Measurements from ENCODE around the gene WDR43.
"Not testable (repeated sequence)": the region's sequence is repeated elsewhere in the genome, so short reads cannot be mapped to it uniquely, and the experiment has no call there.

Gene WDR43

GRCh38 chr2:28956890-28957289 is 62.4 kb downstream of the WDR43 start:
- H3K4me3 ChIP-seq (ENCODE audit: low read depth, low read length), result no peak overlapping the region

GRCh38 chr2:28958689-28959088 is 64.2 kb downstream of the WDR43 start:
- H3K4me3 ChIP-seq (ENCODE audit: low read depth, low read length), result no peak overlapping the region

- no peak overlapping the region for H3K4me3 ChIP-seq (ENCODE audit: low read depth, low read length)
Measured at GRCh38 chr2:28960401-28960800, 65.9 kb downstream of the WDR43 start.

GRCh38 chr2:28962505-28962904 is 68.0 kb downstream of the WDR43 start:
- no peak overlapping the region for H3K4me3 ChIP-seq (ENCODE audit: low read depth, low read length)

GRCh38 chr2:28970464-28971160 is 76.1 kb downstream of the WDR43 start:
- no peak overlapping the region for H3K4me3 ChIP-seq (ENCODE audit: low read depth, low read length)

- H3K4me3 ChIP-seq (ENCODE audit: low read depth, low read length), result no peak overlapping the region
Measured at GRCh38 chr2:28972778-28973335, 78.4 kb downstream of the WDR43 start.

GRCh38 chr2:28974252-28974651 is 79.8 kb downstream of the WDR43 start:
- H3K4me3 ChIP-seq (ENCODE audit: low read depth, low read length), result no peak overlapping the region

- H3K4me3 ChIP-seq (ENCODE audit: low read depth, low read length), result no peak overlapping the region
Measured at GRCh38 chr2:28975671-28976070, 81.2 kb downstream of the WDR43 start.

GRCh38 chr2:28976584-28976983 is 82.1 kb downstream of the WDR43 start:
- H3K4me3 ChIP-seq (ENCODE audit: low read depth, low read length), result no peak overlapping the region

- no peak overlapping the region for H3K4me3 ChIP-seq (ENCODE audit: low read depth, low read length)
Measured at GRCh38 chr2:28977176-28977875, 82.9 kb downstream of the WDR43 start.

- H3K4me3 ChIP-seq (ENCODE audit: low read depth, low read length), result not testable (repeated sequence)
Measured at GRCh38 chr2:28978001-28978400, 83.5 kb downstream of the WDR43 start.

GRCh38 chr2:28978606-28979005 is 84.1 kb downstream of the WDR43 start:
- no peak overlapping the region for H3K4me3 ChIP-seq (ENCODE audit: low read depth, low read length)

- H3K4me3 ChIP-seq (ENCODE audit: low read depth, low read length), result no peak overlapping the region
Measured at GRCh38 chr2:28979041-28979440, 84.6 kb downstream of the WDR43 start.

- H3K4me3 ChIP-seq (ENCODE audit: low read depth, low read length), result no peak overlapping the region
Measured at GRCh38 chr2:28979576-28980366, 85.3 kb downstream of the WDR43 start.

GRCh38 chr2:28980368-28981015 is 86.0 kb downstream of the WDR43 start:
- no peak overlapping the region for H3K4me3 ChIP-seq (ENCODE audit: low read depth, low read length)

- no peak within 1 kb of the TSS for H3K4me3 ChIP-seq (ENCODE audit: low read depth, low read length)
Measured at GRCh38 chr2:28981016-28981441, 86.6 kb downstream of the WDR43 start, which contains the start of gene TOGARAM2. TSS of gene TOGARAM2 (plus strand) at chr2:28981298. CDS start at chr2:28994835, 13,537 bp downstream.

- no peak overlapping the region for H3K4me3 ChIP-seq (ENCODE audit: low read depth, low read length)
Measured at GRCh38 chr2:28981620-28982376, 87.3 kb downstream of the WDR43 start.

- H3K4me3 ChIP-seq (ENCODE audit: low read depth, low read length), result no peak overlapping the region
Measured at GRCh38 chr2:28982381-28982950, 88.0 kb downstream of the WDR43 start.

GRCh38 chr2:28986429-28986828 is 92.0 kb downstream of the WDR43 start:
- no peak overlapping the region for H3K4me3 ChIP-seq (ENCODE audit: low read depth, low read length)

- no peak overlapping the region for H3K4me3 ChIP-seq (ENCODE audit: low read depth, low read length)
Measured at GRCh38 chr2:28989973-28990372, 95.5 kb downstream of the WDR43 start.

Measured in iPS-11a (cell line).